HG03432 (cell line): ENCODE data around the gene DSTN.

Experiments used
- ATAC-seq: cut with Tn5 transposase; IDR thresholded peaks from one replicate; pipeline ENCODE4 v1.9.1; 2021; ENCODE audit warnings: mild to moderate bottlenecking, moderate library complexity; ENCODE audit not compliant: unreplicated experiment

The DSTN gene

GRCh38 chr20:17545127-17545526 lies 24.7 kb upstream of the DSTN start:
- no peak for ATAC-seq

- no peak for ATAC-seq
Observed at GRCh38 chr20:17549131-17549530, 20.7 kb upstream of the DSTN start.

- no peak for ATAC-seq
Observed at GRCh38 chr20:17555106-17555505, 14.8 kb upstream of the DSTN start.

- ATAC-seq: no peak
Observed at GRCh38 chr20:17556837-17557674, 12.8 kb upstream of the DSTN start.

GRCh38 chr20:17557675-17558006 lies 12.2 kb upstream of the DSTN start:
- ATAC-seq: no peak

- no peak for ATAC-seq
Observed at GRCh38 chr20:17558154-17558940, 11.5 kb upstream of the DSTN start.

GRCh38 chr20:17558941-17559304 lies 11.0 kb upstream of the DSTN start:
- no peak for ATAC-seq

- ATAC-seq: no peak
Observed at GRCh38 chr20:17559338-17559737, 10.5 kb upstream of the DSTN start.

- ATAC-seq: no peak
Observed at GRCh38 chr20:17560344-17561074, 9.4 kb upstream of the DSTN start.

GRCh38 chr20:17562804-17563305 lies 7.0 kb upstream of the DSTN start:
- ATAC-seq: no peak

- no peak for ATAC-seq
Observed at GRCh38 chr20:17565169-17565845, 4.6 kb upstream of the DSTN start.

GRCh38 chr20:17566345-17566744 lies 3.5 kb upstream of the DSTN start:
- no peak for ATAC-seq

- ATAC-seq: no peak
Observed at GRCh38 chr20:17568045-17568788, 1.7 kb upstream of the DSTN start.

GRCh38 chr20:17568972-17569521 lies 828 bp upstream of the DSTN start:
- no peak for ATAC-seq

- ATAC-seq: peak; percentile 41
Observed at GRCh38 chr20:17570347-17571152, 675 bp downstream of the DSTN start.

GRCh38 chr20:17571153-17571527 lies 1.3 kb downstream of the DSTN start:
- no peak for ATAC-seq

GRCh38 chr20:17572034-17572638 lies 2.3 kb downstream of the DSTN start:
- ATAC-seq: no peak

GRCh38 chr20:17573463-17573862 lies 3.6 kb downstream of the DSTN start:
- ATAC-seq: no peak

- no peak for ATAC-seq
Observed at GRCh38 chr20:17576215-17576614, 6.3 kb downstream of the DSTN start.
